ENCODE data around the gene EXOC6B. TPM values are rescaled to one million over a fixed set of nuclear protein-coding genes. Genes with fewer than 3 reads are reported as not detected.

The EXOC6B gene
- total RNA-seq, 1 donor from 2014 or later: 32.4 TPM

- DNase-seq (ENCODE audit: low spot score in 2 of 2): no peak
- no peak overlapping the region for H3K27ac ChIP-seq
- intact Hi-C loops (cut with DNase I): loop anchor here (10.0 kb wide), 2 partner anchors 45 to 395 kb away; partner anchors contain the start of gene EXOC6B
- H3K4me1 ChIP-seq: peaks cover 0 to 2% of the 10 kb centered on the region in 2 donors
- TF ChIP-seq CTCF (IDR thresholded peaks at IDR 0.05): no peak
- no peaks in the 10 kb centered on the region for H3K9me3 ChIP-seq
- peaks cover 0 to 3% of the 10 kb centered on the region in 2 donors for H3K36me3 ChIP-seq
- H3K4me3 ChIP-seq: no peak overlapping the region
- no peaks in the 10 kb centered on the region for H3K27me3 ChIP-seq
Measured at GRCh38 chr2:72779495-72779894, 46.3 kb downstream of the EXOC6B start.

- intact Hi-C loops (cut with DNase I): loop anchor here (10.0 kb wide), 2 partner anchors 46 to 396 kb away; partner anchors contain the start of gene EXOC6B
- Histone ChIP-seq H3K36me3 (no peaks in the 10 kb centered on the region), H3K27me3 (no peaks in the 10 kb centered on the region), H3K27ac (no peak overlapping the region), H3K4me3 (no peak overlapping the region), H3K9me3 (no peaks in the 10 kb centered on the region), H3K4me1 (peaks cover 0 to 2% of the 10 kb centered on the region in 2 donors)
- TF ChIP-seq CTCF (IDR thresholded peaks at IDR 0.05): no peak
- DNase-seq (ENCODE audit: low spot score in 2 of 2): no peak
Measured at GRCh38 chr2:72778410-72778809, 47.4 kb downstream of the EXOC6B start.

GRCh38 chr2:72770879-72771461 is 54.9 kb downstream of the EXOC6B start:
- intact Hi-C loops (cut with DNase I): loop anchor here (1.0 to 10.0 kb wide), 3 partner anchors 54 to 404 kb away; partner anchors contain the start of gene EXOC6B
- H3K27me3 ChIP-seq: no peaks in the 10 kb centered on the region
- H3K4me1 ChIP-seq: no peaks in the 10 kb centered on the region
- no peaks in the 10 kb centered on the region for H3K9me3 ChIP-seq
- H3K27ac ChIP-seq: no peak overlapping the region
- no peaks in the 10 kb centered on the region for H3K36me3 ChIP-seq
- peak; percentile 72 to 85 (median 83) for TF ChIP-seq CTCF (IDR thresholded peaks at IDR 0.05)
- peak in 1 of 2 donors; percentile 75 for DNase-seq (ENCODE audit: low spot score in 2 of 2)
- no peak overlapping the region for H3K4me3 ChIP-seq

GRCh38 chr2:72765997-72766609 is 59.7 kb downstream of the EXOC6B start:
- TF ChIP-seq CTCF (IDR thresholded peaks at IDR 0.05): no peak
- H3K27ac ChIP-seq: no peak overlapping the region
- no peak overlapping the region for H3K4me3 ChIP-seq
- DNase-seq (ENCODE audit: low spot score in 2 of 2): no peak
- H3K27me3 ChIP-seq: no peaks in the 10 kb centered on the region
- peaks cover 0 to 7% of the 10 kb centered on the region in 2 donors for H3K36me3 ChIP-seq
- intact Hi-C loops (cut with DNase I): no loop called here
- peaks cover 0 to 15% of the 10 kb centered on the region in 2 donors for H3K9me3 ChIP-seq
- H3K4me1 ChIP-seq: no peaks in the 10 kb centered on the region

GRCh38 chr2:72762276-72762675 is 63.6 kb downstream of the EXOC6B start:
- no peak overlapping the region for H3K27ac ChIP-seq
- TF ChIP-seq CTCF (IDR thresholded peaks at IDR 0.05): no peak
- H3K36me3 ChIP-seq: peaks cover 0 to 7% of the 10 kb centered on the region in 2 donors
- peaks cover 0 to 2% of the 10 kb centered on the region in 2 donors for H3K4me1 ChIP-seq
- H3K27me3 ChIP-seq: no peaks in the 10 kb centered on the region
- intact Hi-C loops (cut with DNase I): no loop called here
- H3K9me3 ChIP-seq: peaks cover 0 to 15% of the 10 kb centered on the region in 2 donors
- DNase-seq (ENCODE audit: low spot score in 2 of 2): no peak
- H3K4me3 ChIP-seq: no peak overlapping the region
